Raji (cell line): ENCODE results near the gene PIK3R6.

Experiments used
- POLR2A ChIP-seq: IDR thresholded peaks from 2 replicates; pipeline ENCODE4 v1.6.1; 2011; ENCODE audit warnings: low read depth, low read length, control low read depth; ENCODE audit not compliant: insufficient read depth

The PIK3R6 gene

GRCh38 chr17:8867361-8867981, at the start of gene PIK3R6:
TSS of gene PIK3R6 (minus strand) at chr17:8867674. CDS start at chr17:8849794, 17,880 bp downstream.
- no peak for TF ChIP-seq POLR2A

- no peak for TF ChIP-seq POLR2A
These were observed 49.0 kb upstream of the PIK3R6 start for GRCh38 chr17:8916466-8916865.

GRCh38 chr17:8914554-8914953, 47.1 kb upstream of the PIK3R6 start:
- no peak for TF ChIP-seq POLR2A

- no peak for TF ChIP-seq POLR2A
These were observed 46.4 kb upstream of the PIK3R6 start for GRCh38 chr17:8913879-8914278.

GRCh38 chr17:8913091-8913490, 45.6 kb upstream of the PIK3R6 start:
- TF ChIP-seq POLR2A = no peak

GRCh38 chr17:8912084-8912981, 44.9 kb upstream of the PIK3R6 start:
- no peak for TF ChIP-seq POLR2A

- no peak for TF ChIP-seq POLR2A
These were observed 43.6 kb upstream of the PIK3R6 start for GRCh38 chr17:8910969-8911604.

- TF ChIP-seq POLR2A = no peak
These were observed 42.3 kb upstream of the PIK3R6 start for GRCh38 chr17:8909586-8910270.

- TF ChIP-seq POLR2A = no peak
These were observed 37.9 kb upstream of the PIK3R6 start for GRCh38 chr17:8905331-8905730.

- TF ChIP-seq POLR2A = no peak
These were observed 37.2 kb upstream of the PIK3R6 start for GRCh38 chr17:8904686-8905085.

GRCh38 chr17:8904201-8904600, 36.7 kb upstream of the PIK3R6 start:
- no peak for TF ChIP-seq POLR2A

GRCh38 chr17:8900626-8901585, 33.4 kb upstream of the PIK3R6 start:
- no peak for TF ChIP-seq POLR2A

- TF ChIP-seq POLR2A = no peak
These were observed 32.7 kb upstream of the PIK3R6 start for GRCh38 chr17:8900207-8900606.

- TF ChIP-seq POLR2A = no peak
These were observed 31.2 kb upstream of the PIK3R6 start for GRCh38 chr17:8898636-8899035.
